DMS 273 (cell line): ENCODE measurements around the gene SLC25A6.
"Not testable (repeated sequence)": the region's sequence is repeated elsewhere in the genome, so short reads cannot be mapped to it uniquely, and the experiment has no call there.

Source experiments
- DNase-seq: peaks from one replicate; lab custom pipeline; 2025; ENCODE audit not compliant: unreplicated experiment; lab: John Stamatoyannopoulos, UW

SLC25A6 gene

GRCh38 chrX:1416327-1416784, 24.4 kb upstream of the SLC25A6 start:
- DNase-seq: no peak

- no peak for DNase-seq
Measured at GRCh38 chrX:1412551-1413161, 20.7 kb upstream of the SLC25A6 start.

GRCh38 chrX:1411326-1411725, 19.4 kb upstream of the SLC25A6 start:
- DNase-seq: no peak

GRCh38 chrX:1407035-1407434, 15.1 kb upstream of the SLC25A6 start:
- no peak for DNase-seq

GRCh38 chrX:1405769-1406168, 13.9 kb upstream of the SLC25A6 start:
- not testable (repeated sequence) for DNase-seq

GRCh38 chrX:1403867-1404266, 12.0 kb upstream of the SLC25A6 start:
- DNase-seq: not testable (repeated sequence)

GRCh38 chrX:1403228-1403627, 11.3 kb upstream of the SLC25A6 start:
- no peak for DNase-seq

- no peak for DNase-seq
Measured at GRCh38 chrX:1401611-1402430, 9.9 kb upstream of the SLC25A6 start.

- no peak for DNase-seq
Measured at GRCh38 chrX:1400742-1401471, 9.0 kb upstream of the SLC25A6 start.

- DNase-seq: no peak
Measured at GRCh38 chrX:1400049-1400448, 8.1 kb upstream of the SLC25A6 start.

- no peak for DNase-seq
Measured at GRCh38 chrX:1398431-1399340, 6.8 kb upstream of the SLC25A6 start.

GRCh38 chrX:1397441-1398270, 5.7 kb upstream of the SLC25A6 start:
- no peak for DNase-seq

GRCh38 chrX:1397001-1397400, 5.1 kb upstream of the SLC25A6 start:
- no peak for DNase-seq

- no peak for DNase-seq
Measured at GRCh38 chrX:1395646-1396216, 3.8 kb upstream of the SLC25A6 start.

- DNase-seq: no peak
Measured at GRCh38 chrX:1394731-1395501, 3.0 kb upstream of the SLC25A6 start.

GRCh38 chrX:1393871-1394615, 2.1 kb upstream of the SLC25A6 start:
- no peak for DNase-seq

- DNase-seq: no peak
Measured at GRCh38 chrX:1392376-1393068, 609 bp upstream of the SLC25A6 start.

GRCh38 chrX:1391370-1391706, 575 bp downstream of the SLC25A6 start:
- DNase-seq: no peak
